Calu3 (cell line): ENCODE measurements around the gene ACY1. TPM values are rescaled to one million over a fixed set of nuclear protein-coding genes. Genes with fewer than 3 reads are reported as not detected.
A peak's percentile ranks its signal among the peaks of the same experiment; 100 is the strongest.

Source experiments
- BruUV-seq: library from RNA; stranded (reverse); fragments of 400-500 nt; replicated peaks from 2 replicates; lab custom pipeline; 2021; lab: Mats Ljungman, UMichigan
- CTCF ChIA-PET: fragments of 300-600 bp; sonication (Branson Sonifier 250); formaldehyde crosslinking; loops from one replicate; lab custom pipeline; 2022; ENCODE audit warnings: antibody characterized with exemption; lab: Charles Lee
- DNase-seq: peaks from one replicate; pipeline ENCODE4 v3.0.0; 2022
- H3K27ac Mint-ChIP-seq: one replicate; pipeline ENCODE4 v1.8.0; 2022; ENCODE audit warnings: mixed read lengths; ENCODE audit not compliant: unreplicated experiment
- H3K27me3 Mint-ChIP-seq: one replicate; pipeline ENCODE4 v1.8.0; 2022; ENCODE audit warnings: mixed read lengths; ENCODE audit not compliant: unreplicated experiment
- H3K36me3 Mint-ChIP-seq: one replicate; pipeline ENCODE4 v1.8.0; 2022; ENCODE audit warnings: mild to moderate bottlenecking, moderate library complexity, mixed read lengths; ENCODE audit not compliant: insufficient read depth, unreplicated experiment
- H3K4me1 Mint-ChIP-seq: one replicate; pipeline ENCODE4 v1.8.0; 2022; ENCODE audit warnings: mild to moderate bottlenecking, low read depth, mixed read lengths; ENCODE audit not compliant: unreplicated experiment
- H3K4me3 Mint-ChIP-seq: one replicate; pipeline ENCODE4 v1.8.0; 2022; ENCODE audit warnings: mild to moderate bottlenecking, low read depth, moderate library complexity, mixed read lengths; ENCODE audit not compliant: unreplicated experiment
- H3K9me3 Mint-ChIP-seq: one replicate; pipeline ENCODE4 v1.8.0; 2022; ENCODE audit warnings: low read depth, mixed read lengths; ENCODE audit not compliant: unreplicated experiment
- intact Hi-C: fragments of 100-400 bp; cut with micrococcal nuclease; formaldehyde crosslinking; loops from one replicate; pipeline ENCODE4 v1.10.0; 2022; ENCODE audit not compliant: unreplicated experiment
- total RNA-seq: library from RNA; stranded (reverse); gene quantifications from 2 replicates; pipeline ENCODE4 v1.2.3, GENCODE V29; 2022
- TF ChIP-seq, protein P1 (sequence below): fragments of 200-600 bp; IDR thresholded peaks from one replicate; pipeline ENCODE4 v1.8.0; 2022; ENCODE audit warnings: antibody characterized with exemption; ENCODE audit not compliant: unreplicated experiment

The ACY1 gene
- total RNA-seq, 1 experiment from 2014 or later, result 74.9 TPM

GRCh38 chr3:51942603-51943450, 40.5 kb upstream of the ACY1 start:
- Mint-ChIP-seq H3K36me3 (peaks cover 33% of the 10 kb centered on the region), H3K9me3 (no peaks in the 10 kb centered on the region), H3K4me3 (peak overlapping the region; percentile 62), H3K27me3 (no peaks in the 10 kb centered on the region), H3K27ac (peak overlapping the region; percentile 59), H3K4me1 (peaks cover 15% of the 10 kb centered on the region)
- DNase-seq, result peak; percentile 66
- intact Hi-C loops, result loop anchor here (5.0 kb wide), 1 partner anchor 114 kb away; the partner anchor contains the start of gene DUSP7
- TF ChIP-seq, protein P1, sequence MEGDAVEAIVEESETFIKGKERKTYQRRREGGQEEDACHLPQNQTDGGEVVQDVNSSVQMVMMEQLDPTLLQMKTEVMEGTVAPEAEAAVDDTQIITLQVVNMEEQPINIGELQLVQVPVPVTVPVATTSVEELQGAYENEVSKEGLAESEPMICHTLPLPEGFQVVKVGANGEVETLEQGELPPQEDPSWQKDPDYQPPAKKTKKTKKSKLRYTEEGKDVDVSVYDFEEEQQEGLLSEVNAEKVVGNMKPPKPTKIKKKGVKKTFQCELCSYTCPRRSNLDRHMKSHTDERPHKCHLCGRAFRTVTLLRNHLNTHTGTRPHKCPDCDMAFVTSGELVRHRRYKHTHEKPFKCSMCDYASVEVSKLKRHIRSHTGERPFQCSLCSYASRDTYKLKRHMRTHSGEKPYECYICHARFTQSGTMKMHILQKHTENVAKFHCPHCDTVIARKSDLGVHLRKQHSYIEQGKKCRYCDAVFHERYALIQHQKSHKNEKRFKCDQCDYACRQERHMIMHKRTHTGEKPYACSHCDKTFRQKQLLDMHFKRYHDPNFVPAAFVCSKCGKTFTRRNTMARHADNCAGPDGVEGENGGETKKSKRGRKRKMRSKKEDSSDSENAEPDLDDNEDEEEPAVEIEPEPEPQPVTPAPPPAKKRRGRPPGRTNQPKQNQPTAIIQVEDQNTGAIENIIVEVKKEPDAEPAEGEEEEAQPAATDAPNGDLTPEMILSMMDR, result no peak
- BruUV-seq, result TSS peak; percentile 74
- CTCF ChIA-PET, result interaction anchor here (1.2 to 3.4 kb wide), 3 partner anchors 31 to 53 kb away, joined by 5 to 30 read pairs (median 10); partner anchors contain the start of genes ABHD14A, ABHD14B, ACY1 and RPL29

- H3K27me3 Mint-ChIP-seq, result no peaks in the 10 kb centered on the region
- TF ChIP-seq, protein P1, result no peak
- no TSS peak for BruUV-seq
- H3K36me3 Mint-ChIP-seq, result peaks cover 33% of the 10 kb centered on the region
- no peak overlapping the region for H3K27ac Mint-ChIP-seq
- intact Hi-C loops, result loop anchor here (5.0 kb wide), 1 partner anchor 114 kb away; the partner anchor contains the start of gene DUSP7
- no peaks in the 10 kb centered on the region for H3K9me3 Mint-ChIP-seq
- DNase-seq, result no peak
- no peak overlapping the region for H3K4me3 Mint-ChIP-seq
- H3K4me1 Mint-ChIP-seq, result peaks cover 15% of the 10 kb centered on the region
- CTCF ChIA-PET, result interaction anchor here (0.9 to 3.4 kb wide), 4 partner anchors 30 to 324 kb away, joined by 3 to 30 read pairs (median 8); partner anchors contain the start of genes ABHD14A, ABHD14B, ACY1 and RPL29
Measured at GRCh38 chr3:51943451-51944391, 39.6 kb upstream of the ACY1 start.

DNA sequence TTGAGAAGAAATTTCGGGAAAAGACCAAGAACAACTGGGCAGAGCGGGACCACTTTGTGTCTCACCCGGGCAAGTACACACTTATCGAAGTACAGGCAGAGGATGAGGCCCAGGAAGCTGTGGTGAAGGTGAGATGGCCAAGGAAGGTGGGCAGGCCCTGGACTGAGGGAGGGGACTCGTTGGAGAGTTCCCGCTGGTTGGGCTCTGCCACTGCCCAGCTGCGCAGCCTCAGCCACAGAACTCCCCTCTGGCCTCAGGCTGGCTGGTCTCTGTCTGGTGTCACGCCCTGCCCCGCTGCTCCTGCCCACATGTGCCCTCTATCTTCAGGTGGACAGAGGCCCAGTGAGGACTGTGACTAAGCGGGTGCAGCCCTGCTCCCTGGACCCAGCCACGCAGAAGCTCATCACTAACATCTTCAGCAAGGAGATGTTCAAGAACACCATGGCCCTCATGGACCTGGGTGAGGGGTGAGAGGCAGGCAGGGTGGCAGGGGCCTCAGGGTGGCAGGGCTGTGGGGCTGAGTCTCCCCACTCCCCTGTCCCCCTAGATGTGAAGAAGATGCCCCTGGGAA, 38.8 kb upstream of the ACY1 start:
- Mint-ChIP-seq H3K4me3 (no peak overlapping the region), H3K27ac (no peak overlapping the region), H3K27me3 (no peaks in the 10 kb centered on the region), H3K36me3 (peaks cover 28% of the 10 kb centered on the region), H3K4me1 (peaks cover 15% of the 10 kb centered on the region), H3K9me3 (no peaks in the 10 kb centered on the region)
- no peak for DNase-seq
- CTCF ChIA-PET, result interaction anchor here (0.9 kb wide), 1 partner anchor 323 kb away, joined by 3 read pairs; no protein-coding TSS in a partner anchor
- BruUV-seq, result TSS peak; percentile 26
- TF ChIP-seq, protein P1, result no peak
- intact Hi-C loops, result loop anchor here (5.0 kb wide), 1 partner anchor 113 kb away; the partner anchor contains the start of gene DUSP7
